ENCODE data around the gene PGA5.

Gene PGA5

DNA sequence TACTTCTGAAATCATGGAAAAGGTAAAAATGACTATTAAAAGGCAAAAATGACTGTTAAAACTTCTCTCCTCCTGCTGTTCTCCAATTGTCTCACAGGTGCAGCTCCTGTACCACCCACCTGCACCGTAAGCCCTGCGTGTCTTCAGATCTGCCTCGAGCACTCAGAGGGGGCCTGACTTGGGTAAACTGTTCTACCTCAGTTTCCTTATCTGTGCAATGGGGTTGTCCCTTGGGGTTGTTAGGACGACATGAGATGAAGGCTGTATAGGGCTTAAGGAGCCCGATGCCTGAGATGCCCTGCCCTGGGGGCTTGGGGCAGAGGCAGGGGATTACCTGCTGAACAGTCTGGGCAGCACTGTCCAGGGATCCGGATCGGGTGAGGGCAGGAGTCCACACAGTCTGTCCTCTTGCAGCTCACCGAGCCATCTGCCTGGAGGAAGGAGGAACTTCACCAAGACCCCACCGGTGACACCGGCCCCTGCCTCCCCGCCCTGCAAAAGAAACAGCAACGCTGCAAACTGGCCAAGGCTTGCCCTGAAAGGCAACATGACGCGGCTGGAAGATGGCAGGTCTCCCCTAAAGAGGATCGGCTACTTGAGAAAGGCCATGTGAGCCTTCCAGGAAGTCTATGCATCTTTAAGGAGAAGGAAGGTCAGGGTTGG lies 27.7 kb downstream of the PGA5 start:
- no peak for DNase-seq

DNA sequence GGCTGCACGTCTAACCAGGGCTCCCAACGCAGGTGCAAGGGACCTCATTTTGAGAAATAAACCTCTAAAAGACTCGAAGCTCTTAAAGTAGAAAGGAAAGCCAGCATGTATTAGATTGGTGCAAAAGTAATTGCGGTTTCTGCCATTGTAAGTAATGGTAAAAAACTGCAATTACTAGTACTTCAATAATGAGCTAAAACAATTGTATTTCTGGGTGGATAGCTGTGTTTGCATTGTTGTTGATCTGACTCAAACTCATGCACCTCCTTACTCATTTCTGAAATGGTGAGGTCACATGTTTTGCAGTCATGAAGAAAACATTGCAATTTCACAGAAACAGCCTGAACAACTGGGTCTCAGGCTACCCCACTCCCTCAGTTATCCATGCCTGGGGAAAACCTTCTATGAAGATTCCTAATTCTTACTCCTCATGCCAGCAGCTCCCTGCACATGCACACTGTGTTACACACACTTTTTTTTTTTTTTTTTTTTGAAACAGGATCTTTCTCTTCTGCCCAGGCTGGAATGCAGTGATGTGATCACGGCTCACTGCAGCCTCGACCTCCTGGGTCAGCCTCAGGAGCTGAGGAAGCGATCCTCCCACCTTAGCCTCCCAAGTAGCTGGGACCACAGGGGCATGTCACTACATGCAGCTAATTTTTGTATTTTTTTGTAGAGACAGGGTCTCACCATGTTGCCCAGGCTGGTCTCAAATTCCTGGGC lies 29.5 kb downstream of the PGA5 start:
- DNase-seq = no peak

DNA sequence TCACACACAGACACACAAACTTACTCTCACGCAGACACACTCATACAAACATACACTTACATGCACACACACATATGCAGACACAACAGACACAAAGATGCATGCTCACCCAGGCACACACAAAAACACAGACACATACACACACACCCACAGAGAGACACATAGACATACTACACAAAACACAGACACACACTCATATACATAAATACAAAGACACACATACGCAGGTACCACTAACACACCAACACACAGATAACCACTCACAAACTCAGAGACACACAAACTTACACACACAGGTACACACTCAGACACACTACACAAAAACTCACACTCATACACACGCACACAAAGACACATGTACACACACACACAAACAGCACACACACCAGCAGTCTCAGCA lies 31.8 kb downstream of the PGA5 start:
- DNase-seq = no peak

DNA sequence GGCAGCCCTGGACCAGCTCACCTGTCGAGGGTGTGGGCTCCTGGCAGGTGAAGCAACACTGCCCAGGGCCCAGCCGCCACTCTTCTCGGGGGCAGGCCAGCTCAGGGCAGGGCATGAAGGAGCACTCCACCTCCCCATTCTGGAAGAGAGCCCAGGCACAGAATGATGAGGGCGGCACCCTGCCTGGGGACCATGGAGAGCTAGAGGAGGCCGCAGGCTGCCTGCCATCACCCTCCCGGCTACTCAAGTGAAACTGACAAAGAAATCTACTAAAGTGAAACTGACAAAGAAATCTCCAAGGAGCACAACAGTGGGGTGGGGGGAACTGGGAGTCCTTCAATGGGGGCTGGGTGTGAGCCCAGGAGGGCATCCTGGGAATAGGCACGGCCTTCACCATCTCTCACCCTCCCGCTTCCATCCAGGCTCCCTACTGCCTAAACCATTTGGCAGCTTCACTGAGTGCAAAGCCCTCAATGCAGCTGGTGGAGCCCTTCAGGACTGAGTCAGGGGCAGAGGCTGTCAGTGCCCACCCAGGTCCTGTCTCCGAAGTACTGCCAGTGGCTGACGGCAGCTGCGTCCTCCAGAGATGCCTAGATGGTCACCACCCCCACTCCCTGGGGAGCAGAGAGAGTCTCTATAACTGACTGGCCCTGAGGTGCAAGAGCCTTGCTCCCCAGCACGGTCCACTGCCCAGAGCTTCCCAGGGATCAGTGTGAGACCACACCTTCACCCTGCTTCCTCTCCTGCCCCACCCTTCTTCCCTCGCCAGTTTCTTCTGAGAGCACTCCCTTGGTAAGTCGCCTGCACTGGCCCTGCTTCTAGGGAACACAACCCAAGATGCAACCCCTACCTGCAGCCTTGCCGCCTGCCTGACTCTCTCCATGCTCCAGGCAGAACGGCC lies 32.5 kb downstream of the PGA5 start:
- no peak for DNase-seq

DNA sequence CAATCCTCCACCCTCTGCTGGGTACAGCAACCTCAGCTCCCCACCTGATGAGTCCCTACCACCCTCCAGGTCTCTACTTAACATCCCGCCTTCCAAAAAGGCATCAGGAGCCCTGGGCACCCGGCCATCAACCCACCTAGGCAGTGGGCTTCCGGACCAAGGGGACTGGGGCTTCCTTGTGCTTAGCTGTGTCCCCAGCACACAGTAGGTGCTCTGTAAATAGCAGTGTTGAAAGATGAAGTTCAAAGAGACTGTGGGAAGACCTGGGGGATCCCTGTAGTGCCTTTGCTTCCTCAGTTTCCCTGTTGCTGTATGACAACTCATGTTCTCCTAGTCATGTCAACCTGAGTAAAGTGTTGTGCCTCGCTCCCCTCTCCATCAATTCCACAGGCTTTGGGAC lies 33.1 kb downstream of the PGA5 start:
- no peak for DNase-seq

DNA sequence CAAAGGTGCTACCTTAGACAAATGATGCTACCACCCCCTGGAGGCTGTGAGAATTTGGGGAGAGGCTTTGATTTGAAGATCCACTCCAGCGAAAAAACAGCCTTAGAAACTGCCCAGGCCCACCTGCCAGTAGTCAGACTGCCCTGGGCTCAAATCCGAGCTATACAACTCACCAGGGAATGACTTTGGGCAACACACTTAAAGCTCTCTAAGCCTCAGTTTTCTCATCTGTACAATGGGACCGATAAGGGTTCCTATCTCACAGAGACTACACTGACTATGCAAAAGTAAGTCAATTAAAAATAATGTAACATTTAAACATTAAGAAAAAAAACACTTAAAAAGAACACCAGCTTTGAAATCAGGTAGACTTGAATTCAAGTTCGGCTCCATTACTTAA lies 34.2 kb downstream of the PGA5 start:
- DNase-seq = no peak

DNA sequence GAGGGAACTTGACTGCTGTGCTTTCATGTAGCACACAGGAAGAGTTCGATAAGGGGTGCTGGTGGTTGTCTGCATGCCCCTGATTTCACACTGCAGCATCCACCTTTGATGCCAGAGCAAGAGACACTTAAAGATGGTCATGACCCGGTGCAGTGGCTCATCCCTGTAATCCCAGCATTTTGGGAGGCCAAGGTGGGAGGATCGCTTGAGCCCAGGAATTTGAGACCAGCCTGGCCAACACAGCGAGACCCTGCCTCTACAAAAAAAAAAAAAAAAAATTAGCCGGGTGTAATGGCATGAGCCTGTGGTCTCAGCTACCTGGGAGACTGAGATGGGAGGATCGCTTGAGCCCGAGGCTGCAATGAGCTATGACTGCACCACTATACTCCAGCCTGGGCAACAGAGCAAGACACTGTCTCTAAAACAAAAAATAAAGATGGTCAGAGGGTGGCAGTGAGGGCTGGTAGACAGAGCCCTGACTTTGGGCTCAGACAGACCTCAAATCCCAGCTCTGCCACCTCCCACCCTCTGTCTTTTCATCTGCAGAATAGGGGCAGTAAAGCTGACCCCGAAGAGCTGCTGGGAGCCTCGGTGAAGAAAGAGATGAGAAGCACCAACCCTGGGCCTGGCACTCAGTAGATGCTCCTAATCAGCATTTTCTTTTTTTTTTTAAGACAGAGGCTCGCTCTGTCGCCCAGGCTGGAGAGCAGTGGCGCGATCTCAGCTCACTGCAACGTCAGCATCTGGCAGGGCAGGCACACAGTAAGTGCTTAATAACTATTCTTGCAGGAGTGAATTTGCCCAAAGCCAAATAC lies 36.4 kb downstream of the PGA5 start:
- no peak for DNase-seq

DNA sequence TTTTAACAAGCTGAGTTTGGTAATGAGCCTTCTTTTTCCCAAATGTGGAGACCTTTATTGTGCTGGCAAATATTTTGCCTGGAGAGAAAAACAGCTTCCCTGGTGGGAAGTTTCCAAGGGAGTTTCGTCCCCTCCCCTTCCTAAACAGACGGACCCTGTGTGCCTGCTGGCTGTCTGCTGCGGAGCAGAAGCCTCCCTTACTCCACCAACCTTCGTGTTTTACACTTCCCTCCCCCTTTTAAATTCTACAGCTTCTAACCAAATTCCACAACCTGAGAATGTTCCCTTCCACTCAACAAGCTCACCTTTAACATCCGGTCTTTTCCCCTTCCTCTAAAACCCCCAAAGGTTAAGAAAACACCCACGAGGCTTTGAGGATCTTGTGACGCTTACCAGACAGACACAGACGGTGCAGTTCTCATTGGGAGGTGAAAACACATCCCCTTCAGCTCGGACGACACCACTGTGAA lies 37.1 kb downstream of the PGA5 start:
- DNase-seq = no peak

DNA sequence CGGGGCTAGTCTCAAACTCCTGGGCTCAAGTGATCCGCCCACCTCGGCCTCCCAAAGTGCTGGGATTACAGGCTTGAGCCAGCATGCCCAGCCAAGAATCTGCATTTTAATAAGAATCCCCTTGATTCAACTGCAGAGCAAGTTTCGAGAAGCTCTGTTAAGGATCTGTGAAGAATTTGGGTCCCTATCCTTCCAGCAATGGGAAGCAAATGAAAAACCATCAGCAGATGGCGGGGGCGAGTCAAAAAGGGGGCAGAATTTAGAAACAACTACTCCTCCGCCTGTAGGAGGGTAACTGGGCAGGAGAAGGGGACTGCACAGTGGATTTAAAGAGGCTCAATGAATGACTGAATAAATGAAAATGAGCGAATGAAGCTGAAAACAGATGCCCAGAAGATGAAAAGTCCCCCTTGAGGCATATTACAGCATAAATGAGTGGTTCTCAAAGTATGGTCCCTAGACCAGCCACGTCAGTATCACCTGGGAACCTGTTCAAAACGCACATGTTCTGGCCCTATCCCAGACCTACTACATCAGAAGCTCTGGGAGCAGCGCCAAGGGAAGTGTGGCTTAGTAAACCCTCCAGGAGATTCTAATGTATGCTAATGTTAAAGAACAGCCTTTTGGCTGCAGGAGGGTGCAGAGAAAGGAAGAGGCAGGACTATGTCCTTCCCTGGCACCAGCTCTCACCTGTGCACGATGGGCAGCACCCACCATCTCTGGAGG lies 39.1 kb downstream of the PGA5 start:
- DNase-seq = no peak

DNA sequence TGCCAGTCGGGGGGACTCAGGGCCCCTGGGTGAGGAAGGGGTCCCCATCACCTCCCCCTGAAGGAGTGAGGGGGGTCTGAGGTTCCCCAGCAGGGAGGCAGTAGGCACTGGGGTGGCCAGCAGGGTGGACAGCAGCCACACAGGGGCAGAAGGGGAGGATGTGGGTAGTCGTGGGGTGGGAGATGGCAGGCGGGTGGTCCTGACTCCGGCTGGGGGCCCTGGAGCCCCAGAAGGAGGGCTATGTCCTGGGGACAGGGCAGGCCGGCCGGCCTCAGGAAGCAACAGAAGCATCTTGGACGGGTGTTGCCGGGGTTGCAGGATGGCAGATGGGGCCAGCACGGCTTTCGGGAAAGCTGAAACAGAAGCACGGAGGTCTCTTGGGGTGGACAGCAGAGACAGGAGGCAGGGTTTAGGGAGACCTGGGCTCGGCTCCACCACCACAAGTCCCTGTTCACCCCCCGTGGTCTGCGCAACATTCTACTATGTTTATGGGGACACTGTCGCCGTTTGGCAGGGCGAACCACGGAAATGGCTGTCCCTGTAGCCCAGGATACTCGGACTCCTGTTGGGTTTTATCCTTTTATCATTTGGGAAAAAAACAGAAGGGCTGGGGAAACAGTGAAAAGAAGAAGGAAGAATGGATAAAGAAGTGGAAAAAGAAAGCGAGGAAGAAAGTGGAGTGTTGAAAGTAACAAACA lies 40.1 kb downstream of the PGA5 start:
- no peak for DNase-seq

DNA sequence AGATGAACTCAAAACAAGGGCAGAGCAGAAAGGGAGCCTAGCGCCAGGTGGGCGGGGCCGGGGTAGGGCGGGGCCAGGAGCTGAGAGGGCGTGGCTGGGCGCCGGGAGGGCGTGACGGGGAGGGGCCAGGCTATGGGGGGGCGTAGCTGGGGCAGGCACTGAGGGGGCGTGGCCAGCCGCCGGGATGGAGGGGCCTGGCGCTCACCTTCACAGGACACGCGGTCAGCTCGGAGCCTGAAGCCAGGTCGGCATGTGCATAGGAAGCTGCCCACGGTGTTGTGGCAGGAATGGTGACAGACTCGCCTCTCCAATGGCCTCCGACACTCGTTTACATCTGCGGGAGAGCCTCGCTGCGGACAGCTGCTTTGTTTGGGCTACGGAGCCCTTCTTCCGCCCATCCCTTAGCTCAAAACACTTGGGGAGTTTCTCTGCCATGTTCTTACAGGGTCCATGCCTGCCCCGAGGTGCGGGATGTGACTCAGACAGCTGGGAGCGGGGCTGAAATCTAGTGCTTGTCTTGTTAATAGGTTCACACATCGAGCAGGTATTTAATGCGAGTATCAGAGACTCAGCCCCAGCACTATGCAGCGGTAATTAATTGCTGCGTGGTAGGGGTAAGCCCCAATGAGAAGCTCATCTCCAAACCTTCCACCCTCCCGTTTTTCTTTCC lies 40.7 kb downstream of the PGA5 start:
- DNase-seq = no peak

DNA sequence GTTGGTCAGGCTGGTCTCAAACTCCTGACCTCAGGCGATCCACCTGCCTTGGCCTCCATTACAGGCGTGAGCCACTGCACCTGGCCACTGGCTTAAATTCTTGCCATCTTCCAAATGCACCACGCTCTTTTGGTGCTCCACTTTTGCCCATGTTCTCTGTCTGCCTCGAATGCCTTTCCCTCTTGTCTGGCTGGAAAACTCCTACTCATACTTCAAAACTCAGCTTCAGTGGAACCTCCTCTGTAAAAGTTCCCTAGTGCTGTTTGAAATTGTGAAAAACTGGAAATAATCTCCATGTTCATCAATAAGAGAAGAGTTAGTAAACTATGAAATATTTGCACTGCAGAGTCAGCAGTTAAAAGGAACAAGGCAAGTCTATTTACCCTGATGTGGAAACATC lies 42.6 kb downstream of the PGA5 start:
- DNase-seq = no peak

DNA sequence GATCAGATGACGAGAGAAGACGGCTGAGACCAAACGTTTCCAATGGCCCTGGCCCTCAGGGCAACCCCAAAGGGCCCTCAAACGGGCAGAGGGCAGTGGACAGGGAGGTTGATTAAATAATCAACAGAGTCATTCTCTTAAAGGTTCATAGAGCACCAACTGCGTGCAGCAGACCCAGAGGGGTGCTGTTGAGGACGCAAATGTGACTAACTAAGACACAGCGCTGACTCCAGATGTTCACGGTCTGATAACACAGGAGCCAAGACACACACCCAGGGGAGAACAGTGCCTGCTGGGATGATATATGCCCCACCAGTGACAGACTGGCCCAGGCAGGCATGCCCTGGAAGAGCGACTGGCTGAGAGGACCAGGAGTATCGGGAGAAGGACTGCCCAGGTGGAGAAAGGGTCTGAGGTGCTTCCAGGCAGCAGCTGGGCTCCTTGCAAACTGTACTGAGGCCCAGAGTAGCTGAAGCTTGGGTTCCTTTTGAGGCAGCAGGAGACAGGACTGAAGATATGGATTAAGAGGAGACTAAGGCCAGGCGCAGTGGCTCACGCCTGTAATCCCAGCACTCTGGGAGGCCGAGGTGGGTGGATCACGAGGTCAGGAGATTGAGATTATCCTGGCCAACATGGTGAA lies 46.5 kb downstream of the PGA5 start:
- no peak for DNase-seq

DNA sequence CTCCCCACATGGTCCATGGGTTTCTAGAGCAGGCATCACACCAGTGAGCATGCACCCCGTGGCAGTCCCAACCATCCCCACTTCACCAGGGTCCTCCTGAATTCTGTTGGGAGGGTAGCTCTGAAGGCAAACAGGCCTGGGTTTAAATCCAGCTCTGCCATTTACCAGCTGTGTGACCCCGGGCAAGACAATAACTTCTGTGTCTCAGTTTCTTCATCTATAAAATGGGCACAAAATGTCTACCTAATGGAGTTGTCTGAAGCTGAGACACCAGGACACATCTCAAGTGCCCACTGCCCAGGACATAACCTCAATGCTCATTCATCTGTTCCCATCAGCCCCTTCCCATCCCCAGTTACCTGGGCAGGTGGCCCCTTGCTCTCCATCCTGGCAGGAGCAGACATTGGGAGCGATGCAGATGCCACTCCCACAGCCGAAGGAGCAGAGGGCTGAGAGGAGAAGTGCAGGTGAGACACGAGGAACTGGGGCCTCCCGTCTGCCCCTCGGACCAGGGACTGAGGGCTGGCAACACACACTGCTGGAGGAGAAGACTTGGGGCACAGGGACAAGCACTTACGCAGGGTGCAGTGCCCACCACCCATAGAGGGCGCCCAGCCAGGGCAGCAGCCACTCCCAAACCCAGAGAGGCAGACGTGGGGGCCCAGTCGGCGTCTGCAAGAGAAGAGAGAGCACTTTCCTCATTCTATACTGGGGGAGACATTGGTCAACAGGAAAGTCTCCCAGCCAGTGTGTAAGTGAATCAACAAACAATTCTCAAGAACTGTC lies 50.1 kb downstream of the PGA5 start:
- DNase-seq = no peak

DNA sequence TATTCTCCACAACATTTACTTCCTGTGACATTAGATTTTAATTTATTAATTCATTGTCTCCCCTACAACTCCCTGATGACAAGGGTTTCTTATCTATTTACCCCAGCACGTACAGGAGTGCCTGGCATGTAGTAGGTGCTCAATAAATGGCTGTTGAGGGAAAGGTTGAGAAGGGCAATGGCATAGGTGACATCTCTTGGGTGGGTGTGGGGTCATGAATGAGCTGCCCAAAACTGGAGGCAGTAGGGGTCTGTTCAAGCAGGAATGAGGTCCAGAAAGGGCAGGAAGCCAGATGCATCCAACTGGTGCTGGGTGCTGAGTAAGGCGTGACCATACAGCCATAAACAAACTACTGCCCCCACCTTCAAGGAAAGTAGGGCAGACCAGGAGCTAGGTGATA lies 51.4 kb downstream of the PGA5 start:
- no peak for DNase-seq

DNA sequence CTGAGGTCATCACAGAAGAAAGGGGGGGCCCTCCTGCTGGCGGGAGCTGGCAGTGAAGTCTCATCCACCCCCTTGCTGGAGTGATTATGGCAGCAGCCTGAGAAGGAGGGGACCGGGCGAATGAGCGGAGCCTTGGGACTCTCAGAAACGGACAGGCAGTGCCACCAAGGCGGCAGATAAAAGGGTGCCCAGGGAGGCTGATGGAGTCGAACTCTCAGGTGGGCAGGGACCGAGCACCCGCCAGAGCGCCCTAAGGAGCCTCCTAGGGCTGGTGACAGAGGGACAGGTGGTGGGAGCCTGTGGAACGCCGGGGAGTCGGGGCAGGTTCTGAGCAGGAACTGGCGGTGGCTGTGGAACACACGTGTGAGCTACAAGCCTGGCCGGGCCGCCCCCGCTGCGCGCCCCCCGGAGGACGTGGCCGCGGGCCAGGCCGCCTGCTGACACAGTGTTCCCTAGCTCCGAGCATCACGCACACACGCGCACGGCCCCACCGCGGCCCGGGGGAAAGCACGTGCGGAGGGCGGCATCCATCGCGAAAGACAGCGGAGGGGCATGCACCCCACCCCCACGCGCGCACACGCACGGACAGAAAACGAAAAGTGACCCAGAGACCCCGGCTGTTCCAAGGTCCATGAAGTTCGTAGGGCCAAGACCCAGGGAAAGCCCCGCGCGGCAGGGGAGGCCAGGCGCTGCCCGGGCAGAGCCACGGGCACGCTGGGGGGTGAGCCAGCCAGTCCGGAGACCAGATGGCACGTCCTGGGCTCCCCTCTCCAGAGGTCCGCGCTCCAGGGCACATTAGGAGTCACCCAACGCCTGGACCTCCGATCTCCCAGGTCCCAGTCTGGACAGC lies 53.1 kb downstream of the PGA5 start:
- DNase-seq = peak; percentile 62

DNA sequence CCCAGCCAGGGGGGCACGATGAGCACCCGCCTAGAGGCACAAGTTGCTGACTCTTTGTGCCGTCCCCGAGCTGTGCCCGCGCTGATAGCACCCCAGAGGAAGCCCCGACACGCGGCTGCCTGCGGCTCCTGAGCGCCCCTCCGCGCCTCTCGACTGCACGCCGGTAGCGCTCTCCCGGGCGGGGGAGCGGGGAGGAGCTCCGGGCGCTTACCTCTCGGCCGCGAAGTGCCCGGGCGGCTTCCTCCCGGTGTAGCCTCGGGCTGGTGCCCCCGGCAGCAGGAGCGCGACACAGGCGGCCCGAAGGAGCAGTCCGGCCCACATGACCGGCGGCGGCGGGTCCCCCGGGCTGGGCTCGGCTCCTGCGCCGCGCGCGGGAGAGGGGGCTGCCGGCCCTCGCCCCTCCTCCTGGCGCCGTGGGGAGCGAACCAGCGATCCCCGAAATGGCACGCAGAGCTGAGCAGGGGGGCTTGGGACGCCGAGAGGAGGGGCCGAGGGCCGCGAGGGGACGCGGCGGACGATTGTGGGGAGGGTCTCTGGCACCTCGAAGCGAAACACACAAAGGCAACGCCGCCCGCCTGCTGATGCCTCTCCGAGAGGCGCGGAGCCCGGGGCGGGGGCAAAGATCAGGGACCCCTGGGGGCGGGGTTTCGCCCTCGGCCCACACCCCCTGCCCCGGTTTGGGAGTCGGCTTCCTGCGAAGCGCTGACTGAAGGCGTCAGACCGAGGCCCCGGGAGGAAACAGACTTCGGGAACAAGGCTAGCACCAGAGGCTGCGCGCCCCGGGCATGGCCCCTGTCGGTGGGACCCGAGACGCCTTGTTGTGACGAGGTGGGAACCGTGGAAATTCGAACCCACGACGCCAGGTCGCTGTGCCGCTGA lies 54.0 kb downstream of the PGA5 start, which contains the start of gene VWCE:
Gene VWCE (minus strand): TSS at position 600 of the 879 bp plus-strand sequence. CDS start 279 bp downstream, at position 321.
- no peak for DNase-seq
